CD4-positive, alpha-beta T cell (primary cell): ENCODE data around the gene SLC2A10. TPM values are rescaled to one million over a fixed set of nuclear protein-coding genes. Genes with fewer than 3 reads are reported as not detected.

Experiments
- ATAC-seq: fragments of 200-7000 bp; cut with Tn5 transposase; one replicate; pipeline ENCODE4 v1.10.0; 2022; ENCODE audit warnings: mild to moderate bottlenecking; ENCODE audit not compliant: poor library complexity
- CTCF ChIA-PET: fragments of 350-600 bp; sonication (Branson Sonifier 250); formaldehyde crosslinking; loops from one replicate; lab custom pipeline; 2021; ENCODE audit warnings: antibody characterized with exemption, inconsistent platforms; lab: Charles Lee
- POLR2A ChIA-PET: fragments of 350-600 bp; sonication (Branson Sonifier 250); formaldehyde crosslinking; loops from one replicate; lab custom pipeline; 2021; ENCODE audit warnings: antibody characterized with exemption, inconsistent platforms; lab: Charles Lee
- DNase-seq, 14 experiments: peaks; one replicate each; pipeline ENCODE4 v3.0.0-alpha.2; 2013 to 2020; ENCODE audit warnings: mixed read lengths in 2 of 14
- H3K27ac ChIP-seq, 2 donors: one replicate each; pipeline versions ENCODE4 v1.5.1 to v1.7.0; 2013; ENCODE audit warnings: low read length in 2 of 2, low read depth in 1 of 2, mild to moderate bottlenecking in 1 of 2
- H3K27me3 ChIP-seq, 2 experiments: 1 replicate in 1 of 2; 2 replicates in 1 of 2; pipeline versions ENCODE4 v1.6.1 to v1.7.0; 2013; ENCODE audit warnings: low read length in 2 of 2, control low read depth in 1 of 2, mild to moderate bottlenecking in 1 of 2, moderate library complexity in 1 of 2; ENCODE audit not compliant: insufficient read depth in 2 of 2, control insufficient read depth in 1 of 2
- H3K36me3 ChIP-seq: one replicate; pipeline ENCODE4 v1.6.1; 2013; ENCODE audit warnings: low read length, control low read depth; ENCODE audit not compliant: insufficient read depth
- H3K4me1 ChIP-seq: one replicate; pipeline ENCODE4 v1.6.1; 2013; ENCODE audit warnings: low read length, control low read depth; ENCODE audit not compliant: insufficient read depth
- H3K4me3 ChIP-seq: one replicate; pipeline ENCODE4 v1.5.1; 2013; ENCODE audit warnings: mild to moderate bottlenecking, low read length, moderate library complexity
- H3K9me3 ChIP-seq, 2 experiments: 1 replicate in 1 of 2; 2 replicates in 1 of 2; pipeline versions ENCODE4 v1.6.1 to v1.7.0; 2013; ENCODE audit warnings: low read length in 2 of 2, mild to moderate bottlenecking in 2 of 2, control low read depth in 1 of 2, moderate library complexity in 1 of 2; ENCODE audit not compliant: control insufficient read depth in 1 of 2, insufficient read depth in 1 of 2
- H3K27ac Mint-ChIP-seq: one replicate; pipeline ENCODE4 v1.8.0; 2020; ENCODE audit warnings: mixed read lengths
- H3K27me3 Mint-ChIP-seq: one replicate; pipeline ENCODE4 v1.8.0; 2021; ENCODE audit warnings: mixed read lengths
- H3K36me3 Mint-ChIP-seq: one replicate; pipeline ENCODE4 v1.8.0; 2021; ENCODE audit warnings: low read depth, mixed read lengths
- H3K4me1 Mint-ChIP-seq: one replicate; pipeline ENCODE4 v1.8.0; 2021; ENCODE audit warnings: low read depth, mixed read lengths
- H3K4me3 Mint-ChIP-seq: one replicate; pipeline ENCODE4 v1.8.0; 2020; ENCODE audit warnings: mild to moderate bottlenecking, mixed read lengths
- H3K9me3 Mint-ChIP-seq: one replicate; pipeline ENCODE4 v1.8.0; 2020; ENCODE audit warnings: mixed read lengths
- CTCF ChIP-seq: fragments of 200-600 bp; IDR thresholded peaks from one replicate; pipeline ENCODE4 v1.8.0; 2022; ENCODE audit warnings: antibody characterized with exemption, mild to moderate bottlenecking
- intact Hi-C, 2 experiments: fragments of 100-400 bp; cut with DNase I in 1 of 2; cut with micrococcal nuclease in 1 of 2; formaldehyde crosslinking; loops; one replicate each; pipeline versions ENCODE4 v1.15.1 to v1.9.0; 2023 to 2025; cut with DNase I, micrococcal nuclease
- polyA plus RNA-seq, 2 donors: library from polyadenylated mRNA; unstranded; fragments of 120-200 nt; gene quantifications; one replicate each; pipeline ENCODE4 v1.2.1, GENCODE V29; 2013
- total RNA-seq, 174 experiments: library from RNA in 2 of 174; stranded (reverse) in 2 of 174; gene quantifications; one replicate each; pipeline ENCODE4 v1.2.3 and lab custom pipeline; 2021 to 2026

The SLC2A10 gene
- total RNA-seq (not detected), total RNA-seq (lab: John Stamatoyannopoulos, UW) (0 to 1.00 (median 0.05) reads per million in 172 experiments)
- polyA plus RNA-seq (2013, experiment 1 of 2), result not detected
- polyA plus RNA-seq (2013, experiment 2 of 2), result 0.45 TPM

DNA sequence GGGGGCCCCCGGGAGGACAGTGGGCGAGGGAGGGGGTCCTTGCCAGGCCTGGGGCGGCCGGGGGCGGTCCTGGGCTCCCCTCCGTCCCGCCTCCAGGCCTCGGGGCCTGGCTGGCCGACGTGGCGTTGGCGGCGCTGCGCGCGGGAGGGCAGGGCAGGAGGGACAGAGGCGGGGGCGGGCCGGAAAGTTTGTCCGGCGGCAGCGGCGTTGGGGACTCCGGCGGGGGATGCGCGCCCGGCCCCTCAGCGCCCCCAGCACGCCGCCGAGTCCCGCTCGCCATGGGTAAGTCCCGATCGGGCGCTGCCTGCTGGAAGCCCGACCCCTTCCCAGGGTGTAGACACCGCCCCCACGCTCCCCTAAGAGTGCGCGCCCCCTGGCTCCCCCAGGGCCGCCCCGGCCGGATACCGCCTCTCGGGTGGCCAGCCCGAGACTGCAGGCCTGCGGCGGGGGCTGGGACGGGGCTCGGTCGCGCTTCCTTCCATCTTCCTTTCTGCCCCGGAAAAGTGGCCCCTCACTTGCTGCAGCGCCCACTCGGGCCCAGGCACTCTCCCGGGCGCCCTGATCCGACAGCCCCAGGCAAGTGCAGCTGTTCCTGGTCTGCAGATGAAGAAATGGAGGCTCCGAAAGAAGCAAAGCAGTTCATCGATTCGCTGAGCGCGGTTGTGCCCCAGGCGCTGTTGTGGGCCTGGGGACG lies at the start of gene SLC2A10:
SLC2A10 (plus strand) TSS at position 191 of the 694 bp plus-strand sequence; CDS start at position 279, 88 bp downstream.
- ATAC-seq (no peak), DNase-seq (no peak)
- no peak within 1 kb of the TSS for H3K27ac ChIP-seq
- POLR2A ChIA-PET, result no interaction called here
- H3K4me1 Mint-ChIP-seq, result peaks cover 11% of the 10 kb centered on the region
- H3K4me3 Mint-ChIP-seq, result peak within 1 kb of the TSS; percentile 62
- no peak for TF ChIP-seq CTCF
- H3K27me3 Mint-ChIP-seq, result peaks cover 87% of the 10 kb centered on the region
- H3K27ac Mint-ChIP-seq, result no peak within 1 kb of the TSS
- H3K27me3 ChIP-seq, result peaks cover 40 to 65% of the 10 kb centered on the region in 2 experiments
- peaks cover 3% of the 10 kb centered on the region for H3K9me3 Mint-ChIP-seq
- peaks cover 7 to 8% of the 10 kb centered on the region in 2 experiments for H3K9me3 ChIP-seq
- no peaks in the 10 kb centered on the region for H3K36me3 ChIP-seq
- intact Hi-C loops, result no loop called here
- peaks cover 6% of the 10 kb centered on the region for H3K4me1 ChIP-seq
- CTCF ChIA-PET, result no interaction called here
- H3K36me3 Mint-ChIP-seq, result no peaks in the 10 kb centered on the region
- no peak within 1 kb of the TSS for H3K4me3 ChIP-seq

DNA sequence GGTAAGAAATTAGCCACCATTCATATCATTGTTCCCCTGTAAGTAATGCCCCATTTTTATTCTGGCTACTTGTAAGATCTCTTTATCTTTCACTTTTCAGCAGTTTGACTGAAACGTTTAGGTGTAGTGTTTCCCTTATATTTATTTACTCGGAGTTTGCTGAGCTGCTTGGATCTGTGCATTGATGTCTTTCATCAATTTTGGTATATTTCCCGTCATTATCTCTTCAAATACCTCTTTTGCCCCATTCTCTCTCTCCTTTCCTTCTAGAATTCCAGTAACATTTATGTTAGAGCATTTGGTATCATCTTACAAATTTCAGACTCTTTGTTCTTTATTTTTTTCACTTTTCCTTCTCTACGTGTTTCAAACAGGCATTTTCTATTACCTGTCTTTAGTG lies 49.0 kb upstream of the SLC2A10 start:
- H3K4me1 ChIP-seq, result no peaks in the 10 kb centered on the region
- H3K4me3 ChIP-seq, result no peak overlapping the region
- ChIA-PET POLR2A (no interaction called here), CTCF (no interaction called here)
- Mint-ChIP-seq H3K4me1 (no peaks in the 10 kb centered on the region), H3K4me3 (no peak overlapping the region), H3K9me3 (no peaks in the 10 kb centered on the region), H3K36me3 (no peaks in the 10 kb centered on the region), H3K27ac (no peak overlapping the region), H3K27me3 (peaks cover 4% of the 10 kb centered on the region)
- DNase-seq (no peak), ATAC-seq (no peak)
- H3K27ac ChIP-seq, result no peak overlapping the region
- intact Hi-C loops, result no loop called here
- peaks cover 0 to 3% of the 10 kb centered on the region in 2 experiments for H3K27me3 ChIP-seq
- TF ChIP-seq CTCF, result no peak
- no peaks in the 10 kb centered on the region for H3K9me3 ChIP-seq
- no peaks in the 10 kb centered on the region for H3K36me3 ChIP-seq

GRCh38 chr20:46661659-46662058 lies 47.8 kb upstream of the SLC2A10 start:
- ATAC-seq, result no peak
- Histone ChIP-seq H3K9me3 (no peaks in the 10 kb centered on the region), H3K4me1 (no peaks in the 10 kb centered on the region), H3K36me3 (no peaks in the 10 kb centered on the region), H3K27ac (no peak overlapping the region), H3K4me3 (no peak overlapping the region), H3K27me3 (peaks cover 0 to 3% of the 10 kb centered on the region in 2 experiments)
- Mint-ChIP-seq H3K27ac (no peak overlapping the region), H3K9me3 (no peaks in the 10 kb centered on the region), H3K4me1 (no peaks in the 10 kb centered on the region), H3K36me3 (no peaks in the 10 kb centered on the region), H3K27me3 (peaks cover 4% of the 10 kb centered on the region), H3K4me3 (no peak overlapping the region)
- POLR2A ChIA-PET, result no interaction called here
- DNase-seq, result no peak
- CTCF ChIA-PET, result no interaction called here
- intact Hi-C loops, result no loop called here
- TF ChIP-seq CTCF, result no peak
